Femur (tissue), 1 donor: ENCODE measurements around the gene GSTO2.
"Not testable (repeated sequence)": the region's sequence is repeated elsewhere in the genome, so short reads cannot be mapped to it uniquely, and the experiment has no call there.

Experiments used
- DNase-seq: peaks from one replicate; pipeline ENCODE4 v3.0.0-alpha.2; 2017

GSTO2 gene

DNA sequence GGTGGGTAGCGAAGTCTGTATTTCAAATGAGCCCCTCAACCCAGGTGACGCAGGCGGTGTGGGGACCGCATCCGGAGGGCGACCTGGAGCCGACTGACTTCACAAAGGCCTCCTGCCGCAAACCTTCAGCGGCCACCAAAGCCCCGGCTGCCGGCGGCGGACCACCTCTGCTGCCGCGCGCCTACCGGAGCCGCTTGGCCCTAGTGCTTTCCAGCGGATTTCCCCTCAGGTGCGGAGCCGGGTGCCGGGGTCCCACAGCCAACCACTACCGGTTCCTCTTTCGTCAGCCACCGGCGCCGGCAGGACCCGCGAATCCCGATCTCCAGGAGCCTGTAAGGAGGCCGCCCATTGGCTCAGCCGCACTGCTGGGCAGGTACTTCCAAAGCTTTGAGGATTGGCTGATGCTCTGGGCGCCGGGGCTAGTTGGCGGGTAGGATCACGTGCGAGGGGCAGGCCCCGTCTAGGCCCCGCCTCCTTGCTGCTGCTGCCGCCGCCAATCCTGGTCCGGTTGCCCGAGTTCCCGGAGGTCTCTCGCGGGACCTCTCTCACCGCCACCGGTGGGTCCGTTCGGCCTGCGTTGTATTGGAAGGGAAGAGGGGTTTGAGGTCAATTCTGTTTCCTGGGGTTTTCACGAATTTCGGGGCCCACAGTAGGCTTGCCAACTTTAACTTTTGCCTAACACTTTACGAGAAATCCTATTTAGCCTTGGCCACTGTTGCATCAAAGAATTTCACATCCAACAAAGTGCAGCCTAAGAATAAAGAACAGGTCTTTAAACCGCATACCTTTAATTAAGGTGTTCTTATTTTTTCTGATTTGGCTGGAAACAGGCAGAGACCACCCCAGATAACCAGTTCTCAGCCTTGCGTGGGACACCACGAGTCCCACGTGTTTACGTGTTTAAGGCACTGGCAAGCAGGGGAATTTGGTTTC, at the start of gene GSTO2:
GSTO2 (plus strand) TSS at position 472 of the 933 bp plus-strand sequence. CDS start 5,732 bp downstream, outside the sequence.
- DNase-seq: peak; percentile 100

DNA sequence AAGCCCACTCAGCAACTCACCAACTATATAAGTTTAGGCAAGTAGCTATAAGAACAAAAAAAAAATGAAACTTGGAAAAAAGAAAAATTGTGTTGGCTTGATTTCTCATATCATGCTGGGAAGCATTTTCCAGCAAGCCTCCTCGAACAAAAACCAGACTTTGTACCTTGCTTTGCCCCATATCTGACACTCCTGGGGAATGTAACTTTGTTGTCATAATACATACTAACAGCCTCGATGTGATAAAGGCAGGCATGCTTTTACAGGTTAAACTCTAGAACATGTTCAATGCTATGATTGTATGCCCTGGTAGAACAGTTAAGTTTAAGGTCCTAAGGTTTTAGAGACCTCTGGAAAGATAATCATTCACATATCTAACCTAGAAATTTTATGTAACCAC, 48.5 kb upstream of the GSTO2 start:
- no peak for DNase-seq

DNA sequence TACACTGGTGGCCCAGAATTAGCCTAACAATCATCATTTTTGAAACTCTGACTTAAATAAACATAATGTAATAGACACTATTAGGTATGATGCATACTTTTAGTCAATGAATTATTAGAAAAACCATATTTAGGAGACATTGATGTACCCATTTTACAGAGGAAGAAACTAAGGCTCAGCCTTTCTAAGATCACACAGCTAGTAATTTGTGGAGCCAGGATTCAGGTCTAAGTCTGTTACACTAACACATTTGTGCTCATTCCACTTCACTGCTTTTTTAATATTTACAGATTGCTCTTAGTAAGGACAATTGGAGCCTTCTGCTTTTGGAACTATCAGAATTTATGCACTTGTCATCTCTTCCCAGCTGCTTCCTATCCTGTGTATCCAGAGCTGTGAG, 45.7 kb upstream of the GSTO2 start:
- no peak for DNase-seq

DNA sequence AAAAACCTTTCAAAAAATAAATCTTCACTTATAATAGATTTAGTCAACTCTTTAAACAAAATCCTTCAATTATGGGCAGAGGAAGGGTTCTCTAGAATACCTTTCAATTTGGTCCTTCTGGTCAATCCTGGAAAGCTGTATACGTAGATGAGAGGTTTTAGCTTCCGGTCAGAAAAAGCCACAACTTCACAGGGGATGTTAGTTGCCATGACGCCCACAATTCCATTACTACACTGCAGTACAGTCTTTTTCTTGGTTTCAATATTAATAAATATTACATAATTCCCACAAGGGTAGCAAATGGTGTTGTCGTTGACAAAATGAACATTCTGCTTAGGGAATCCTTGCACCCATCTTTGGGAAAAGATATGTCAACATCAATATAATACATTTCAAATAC, 38.5 kb upstream of the GSTO2 start:
- DNase-seq: no peak

DNA sequence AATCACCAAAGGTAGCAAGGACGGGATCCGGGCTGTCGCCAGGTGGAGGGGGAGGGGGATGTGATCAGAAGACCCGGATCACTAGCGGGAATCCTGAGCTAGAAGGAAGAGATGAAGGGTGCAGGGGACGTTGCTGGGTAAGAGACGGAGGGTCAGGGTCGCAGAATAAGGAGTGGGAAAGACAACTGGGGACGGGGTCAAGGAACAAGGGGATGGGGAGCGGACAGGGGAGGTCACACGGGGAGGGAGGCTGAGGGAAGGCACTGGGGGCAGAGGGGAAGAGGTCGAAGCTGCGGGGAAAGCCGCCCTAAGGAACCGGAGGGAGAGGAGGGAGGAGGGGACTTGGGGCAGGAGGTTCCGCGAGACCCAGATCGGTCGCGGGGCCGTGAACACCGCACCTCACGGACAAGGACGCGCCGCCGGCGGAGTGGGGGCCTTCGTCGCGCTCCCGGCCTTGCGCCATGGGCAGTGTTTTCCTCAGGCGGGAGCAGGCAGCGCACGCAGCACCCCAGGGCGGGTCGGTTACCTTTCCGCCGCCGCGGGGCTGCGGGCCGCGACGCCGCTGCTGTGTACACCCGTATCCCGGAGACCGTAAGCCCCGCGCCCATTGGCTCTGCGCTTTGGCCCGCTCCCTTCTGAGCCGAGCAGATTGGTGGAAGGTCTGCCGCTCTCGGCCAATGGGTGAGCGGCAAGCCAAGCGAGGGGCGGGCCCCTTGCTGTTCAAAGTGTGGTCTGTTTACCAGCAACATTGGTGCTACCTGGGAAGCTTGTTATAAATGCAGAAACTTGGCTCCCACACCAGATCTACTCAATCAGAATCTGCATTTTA, 37.0 kb upstream of the GSTO2 start, which contains the start of gene CFAP43:
CFAP43 (minus strand) TSS at position 581 of the 829 bp plus-strand sequence; CDS start at position 463, 118 bp downstream.
- DNase-seq: peak; percentile 98

DNA sequence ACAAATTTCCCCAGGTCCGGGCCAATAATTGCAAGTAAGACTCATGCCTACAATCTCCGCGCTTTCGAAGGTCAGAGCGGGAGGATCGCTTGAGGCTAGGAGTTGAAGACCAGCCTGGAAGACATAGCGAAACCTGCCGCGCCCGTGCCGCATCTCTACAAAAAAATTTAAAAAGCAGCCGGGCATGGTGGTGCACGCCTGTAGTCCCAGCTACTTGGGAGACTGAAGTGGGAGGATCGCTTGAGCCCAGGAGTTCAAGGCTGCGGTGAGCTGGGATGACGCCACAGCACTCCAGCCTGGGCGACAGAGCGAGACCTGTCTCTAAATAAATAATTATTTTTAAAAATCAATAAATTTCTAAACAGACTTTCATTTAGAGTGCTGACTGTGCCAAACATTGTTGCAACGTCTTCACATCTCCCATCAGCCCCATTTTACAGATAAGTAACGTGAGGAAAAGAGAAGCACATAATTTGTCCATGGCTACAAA, 36.3 kb upstream of the GSTO2 start:
- no peak for DNase-seq

DNA sequence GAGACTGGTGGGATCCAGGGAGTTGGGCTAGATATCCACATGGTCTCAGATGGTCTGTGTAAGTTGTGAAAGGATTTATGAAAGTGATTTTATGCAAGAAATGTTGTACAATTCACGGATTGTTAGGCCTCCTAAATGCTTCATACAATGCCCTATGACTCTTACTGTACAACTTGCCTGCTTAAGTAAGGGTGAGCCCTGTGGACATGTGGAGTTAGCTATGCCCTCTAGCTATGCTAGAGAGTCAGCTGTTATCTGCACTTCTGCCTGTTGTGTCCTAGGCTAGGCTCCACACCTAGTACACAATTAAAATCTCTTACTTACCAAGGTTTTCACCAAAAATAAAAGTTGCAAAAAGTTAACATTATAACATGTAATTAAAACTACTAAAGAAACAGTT, 35.2 kb upstream of the GSTO2 start:
- no peak for DNase-seq

DNA sequence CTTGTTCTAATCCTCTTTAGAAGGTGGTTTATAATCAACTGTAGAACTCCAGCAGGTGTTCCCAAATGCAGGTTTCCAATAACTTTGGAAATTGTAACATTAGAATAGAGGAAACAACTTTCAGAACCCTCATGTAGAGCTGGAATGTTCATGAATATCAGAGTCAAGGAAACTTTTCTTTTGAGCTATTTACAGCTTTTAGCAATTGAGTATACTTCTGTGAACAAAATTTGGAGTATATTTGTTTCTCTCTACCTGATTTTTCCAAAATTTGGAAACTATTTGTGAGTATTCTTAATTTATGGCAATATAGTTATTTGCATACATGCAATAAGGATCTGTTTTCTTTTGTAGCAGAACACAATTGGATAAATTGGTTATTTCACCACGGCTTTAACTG, 34.0 kb upstream of the GSTO2 start:
- no peak for DNase-seq

DNA sequence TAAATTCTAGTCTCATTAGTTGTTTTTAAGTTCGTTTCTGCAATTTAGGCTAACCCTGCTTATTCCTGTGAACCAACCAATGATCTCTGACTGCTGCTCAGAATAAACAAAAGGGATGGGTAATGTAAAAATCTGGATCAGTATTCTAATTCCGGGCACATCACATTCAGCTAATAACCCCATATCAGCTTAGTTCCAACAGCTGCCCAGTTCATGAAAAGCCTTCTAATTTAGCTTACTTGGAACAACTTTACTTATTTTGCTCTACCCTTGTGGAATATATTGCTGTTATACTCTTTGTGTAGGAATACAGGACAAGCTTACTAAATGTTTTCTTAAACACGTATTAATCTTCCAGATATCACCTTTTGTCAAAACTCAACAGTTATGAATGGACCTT, 33.2 kb upstream of the GSTO2 start:
- DNase-seq: no peak

DNA sequence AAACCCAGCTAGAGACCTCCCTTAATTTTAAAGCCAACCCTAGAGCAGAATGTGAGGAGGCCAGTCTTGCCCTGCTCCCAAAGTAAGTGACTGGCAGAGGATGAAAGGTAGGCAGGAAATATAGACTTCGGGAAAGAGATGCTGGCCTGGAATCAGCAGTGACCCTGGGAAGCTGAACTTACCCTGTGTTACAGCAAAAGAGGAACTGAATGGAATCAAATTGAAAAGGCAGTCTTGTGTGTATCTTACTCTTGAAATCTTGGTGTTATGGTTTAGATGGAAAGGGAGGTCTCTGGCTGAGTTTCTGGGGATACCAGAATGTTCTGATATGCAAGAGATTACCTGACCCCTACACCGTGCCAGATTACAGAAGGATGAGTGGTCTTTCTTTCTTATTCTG, 28.9 kb upstream of the GSTO2 start:
- no peak for DNase-seq

DNA sequence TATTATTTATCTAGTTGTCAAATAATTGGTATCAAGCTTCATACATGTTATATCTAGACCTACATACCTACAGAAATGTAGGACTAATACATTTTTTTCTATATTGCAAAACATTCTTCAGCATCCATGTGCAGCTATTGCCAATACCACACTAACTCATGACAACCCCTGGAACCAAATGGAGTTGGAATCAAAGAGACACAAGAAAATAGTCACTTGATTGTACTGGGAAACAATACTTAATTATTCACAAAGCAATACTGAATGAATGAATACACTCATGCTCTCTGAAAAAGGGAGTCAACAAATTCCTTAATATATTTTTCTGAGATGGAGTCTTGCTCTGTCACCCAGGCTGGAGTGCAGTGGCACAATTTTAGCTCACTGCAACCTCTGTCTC, 26.4 kb upstream of the GSTO2 start:
- no peak for DNase-seq

DNA sequence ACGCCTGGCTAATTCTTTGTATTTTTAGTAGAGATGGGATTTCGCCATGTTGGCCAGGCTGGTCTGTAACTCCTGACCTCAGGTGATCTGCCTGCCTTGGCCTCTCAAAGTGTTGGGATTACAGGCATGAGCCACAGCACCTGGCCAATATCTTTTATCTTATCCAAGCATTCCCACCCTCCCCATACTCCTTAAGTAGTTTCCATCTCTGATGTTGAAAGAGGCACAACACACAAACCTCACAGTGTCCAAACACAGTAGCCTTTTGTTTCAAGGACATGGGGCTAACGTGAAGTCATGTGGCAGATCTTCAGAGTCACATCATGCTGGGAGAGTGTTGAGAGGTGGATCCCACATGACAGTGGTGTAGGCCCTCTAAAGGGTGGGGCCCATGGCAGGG, 26.0 kb upstream of the GSTO2 start:
- DNase-seq: not testable (repeated sequence)

DNA sequence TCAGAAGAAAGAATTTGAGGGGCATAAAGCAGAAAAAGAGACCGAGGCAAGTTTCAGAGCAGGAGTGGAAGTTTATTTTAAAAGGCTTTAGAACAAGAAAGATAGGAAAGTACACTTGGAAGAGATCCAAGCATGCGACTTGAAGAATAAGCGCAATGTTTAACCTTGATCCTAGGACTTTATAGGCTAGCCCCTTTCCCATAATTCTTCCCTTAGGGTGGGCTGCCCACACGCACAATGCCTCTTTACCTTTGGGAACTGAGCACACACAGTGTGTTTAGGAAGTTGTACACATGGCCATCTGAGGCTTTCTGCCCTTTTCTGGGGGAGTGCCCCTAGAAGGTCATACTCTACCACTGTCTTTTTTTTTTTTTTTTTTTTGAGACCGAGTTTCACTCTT, 25.5 kb upstream of the GSTO2 start:
- no peak for DNase-seq

DNA sequence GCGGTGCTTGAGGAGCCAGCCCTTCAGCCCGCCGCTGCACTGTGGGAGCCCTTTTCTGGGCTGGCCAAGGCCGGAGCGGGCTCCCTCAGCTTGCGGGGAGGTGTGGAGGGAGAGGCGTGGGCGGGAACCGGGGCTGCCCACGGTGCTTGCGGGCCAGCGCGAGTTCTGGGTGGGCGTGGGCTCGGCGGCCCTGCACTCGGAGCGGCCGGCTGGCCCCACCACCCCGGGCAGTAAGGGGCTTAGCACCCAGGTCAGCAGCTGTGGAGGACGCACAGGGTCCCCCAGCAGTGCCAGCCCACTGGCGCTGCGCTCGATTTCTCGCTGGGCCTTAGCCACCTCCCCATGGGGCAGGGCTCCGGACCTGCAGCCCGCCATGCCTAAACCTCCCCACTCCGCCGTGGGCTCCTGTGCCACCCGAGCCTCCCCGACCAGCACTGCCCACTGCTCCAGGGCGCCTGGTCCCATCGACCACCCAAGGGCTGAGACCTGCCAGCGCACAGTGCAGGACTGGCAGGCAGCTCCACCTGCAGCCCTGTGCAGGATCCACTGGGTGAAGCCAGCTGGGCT, 23.8 kb upstream of the GSTO2 start:
- DNase-seq: no peak

DNA sequence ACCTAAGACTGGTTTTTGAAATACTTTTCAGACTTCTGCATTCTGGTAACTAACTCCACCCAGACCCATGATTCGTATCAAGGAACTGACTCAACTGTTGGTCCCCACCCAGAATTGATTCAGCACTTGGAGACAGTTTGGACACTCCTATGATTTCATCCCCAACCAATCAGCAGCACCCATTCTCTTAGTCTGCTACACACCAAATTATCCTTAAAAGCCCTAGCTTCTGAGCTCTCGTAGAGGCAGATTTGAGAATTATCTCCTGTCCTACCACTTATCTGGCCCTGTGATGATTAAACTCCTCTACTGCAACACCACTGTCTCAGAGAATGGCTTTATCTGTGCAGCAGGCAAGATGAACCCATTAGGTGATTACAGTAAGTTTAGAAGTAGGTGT, 22.0 kb upstream of the GSTO2 start:
- no peak for DNase-seq

DNA sequence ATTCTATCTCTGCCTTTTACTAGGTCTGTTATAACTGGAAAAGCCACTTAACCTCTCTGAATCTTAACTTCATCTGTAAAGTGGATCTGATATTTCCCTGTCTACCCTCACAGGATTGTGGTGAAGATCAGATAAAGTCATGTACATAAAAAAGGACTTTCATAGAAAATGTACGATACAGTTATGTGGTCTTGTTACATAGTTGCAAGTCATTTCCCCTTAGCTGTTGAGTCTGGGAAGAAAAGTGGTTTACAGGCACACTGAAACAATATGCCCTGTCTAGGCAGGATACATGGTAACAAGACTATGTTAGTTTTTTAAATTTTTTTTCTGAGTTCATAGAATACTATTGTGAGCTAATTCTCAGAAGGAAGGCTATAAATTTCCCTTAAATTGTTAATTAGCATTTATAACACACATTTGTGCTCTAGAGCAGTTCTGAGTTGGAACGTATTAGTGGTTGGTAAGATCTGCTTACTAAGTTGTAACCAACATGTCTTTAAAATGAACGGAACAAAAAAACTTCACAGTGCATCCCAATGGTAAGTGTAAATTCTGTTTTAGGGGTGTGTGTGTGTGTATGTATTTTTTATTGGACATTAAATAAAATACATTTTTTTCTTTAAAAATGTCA, 21.4 kb upstream of the GSTO2 start:
- DNase-seq: no peak

DNA sequence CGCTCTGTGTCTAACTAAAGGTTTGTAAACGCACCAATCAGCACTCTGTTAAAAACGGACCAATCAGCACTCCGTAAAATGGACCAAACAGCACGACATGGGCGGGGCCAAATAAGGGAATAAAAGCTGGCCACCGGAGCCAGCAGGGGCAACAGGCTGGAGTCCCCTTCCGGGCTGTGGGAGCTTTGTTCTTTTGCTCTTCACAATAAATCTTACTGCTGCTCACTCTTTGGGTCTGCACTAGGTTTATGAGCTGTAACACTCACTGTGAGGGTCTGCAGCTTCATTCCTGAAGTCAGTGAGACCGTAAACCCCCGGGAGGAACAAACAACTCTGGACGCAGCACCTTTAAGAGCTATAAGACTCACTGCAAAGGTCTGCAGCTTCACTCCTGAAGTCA, 20.1 kb upstream of the GSTO2 start:
- not testable (repeated sequence) for DNase-seq

DNA sequence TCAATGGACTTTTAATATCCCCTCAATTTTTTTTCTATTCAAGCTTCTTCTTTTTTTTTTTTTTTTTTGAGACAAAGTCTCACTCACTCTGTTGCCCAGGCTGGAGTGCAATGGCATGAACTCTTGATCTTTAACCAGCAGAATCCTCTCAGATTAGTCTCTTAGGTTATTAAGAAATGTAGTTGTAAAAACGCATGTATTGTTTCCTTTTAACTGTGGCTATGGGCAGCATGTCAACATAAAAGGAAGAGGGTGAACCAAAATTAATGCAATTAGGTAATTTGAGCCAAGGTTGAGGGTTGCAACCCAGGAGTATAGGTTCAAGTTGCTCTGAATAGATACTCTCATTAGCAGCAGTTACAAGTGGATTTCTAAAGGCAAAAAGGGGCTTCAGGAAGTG, 18.6 kb upstream of the GSTO2 start:
- no peak for DNase-seq

DNA sequence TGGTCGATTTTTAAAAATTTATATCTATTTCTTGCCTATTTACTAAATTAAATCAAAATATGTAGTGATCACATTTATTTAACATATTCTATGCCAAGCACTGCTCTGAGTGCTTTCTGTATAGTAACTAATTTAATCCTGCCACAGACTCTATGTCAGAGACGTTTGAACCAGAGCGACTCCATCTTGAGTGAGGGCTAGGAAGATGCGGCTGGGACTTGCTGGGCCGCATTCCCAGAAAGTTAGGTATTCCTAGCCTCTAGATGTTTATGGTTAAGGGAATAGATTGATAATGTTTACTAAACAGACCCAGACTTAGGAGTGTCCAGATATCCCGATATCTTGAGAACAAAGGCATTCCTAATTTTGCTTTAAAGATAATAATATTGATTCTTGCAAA, 17.5 kb upstream of the GSTO2 start:
- no peak for DNase-seq

DNA sequence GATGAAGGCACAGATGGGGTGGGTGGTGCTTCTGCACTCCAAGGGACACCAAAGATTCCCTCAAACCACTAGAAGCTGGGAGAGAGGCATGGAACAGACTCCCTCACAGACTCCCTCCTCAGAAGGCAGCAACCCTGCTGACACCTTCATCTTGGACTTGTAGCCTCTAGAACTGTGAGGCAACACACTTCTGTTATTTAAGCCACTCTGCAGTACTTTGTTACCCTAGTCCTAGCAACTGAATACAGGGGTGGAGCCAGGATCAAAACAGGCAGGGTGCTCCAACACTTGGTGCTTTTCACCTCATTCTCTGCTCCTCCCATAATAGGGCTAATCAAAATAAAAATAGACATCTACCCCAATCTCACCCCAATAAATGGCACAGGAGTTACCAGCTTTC, 16.6 kb upstream of the GSTO2 start:
- DNase-seq: no peak

DNA sequence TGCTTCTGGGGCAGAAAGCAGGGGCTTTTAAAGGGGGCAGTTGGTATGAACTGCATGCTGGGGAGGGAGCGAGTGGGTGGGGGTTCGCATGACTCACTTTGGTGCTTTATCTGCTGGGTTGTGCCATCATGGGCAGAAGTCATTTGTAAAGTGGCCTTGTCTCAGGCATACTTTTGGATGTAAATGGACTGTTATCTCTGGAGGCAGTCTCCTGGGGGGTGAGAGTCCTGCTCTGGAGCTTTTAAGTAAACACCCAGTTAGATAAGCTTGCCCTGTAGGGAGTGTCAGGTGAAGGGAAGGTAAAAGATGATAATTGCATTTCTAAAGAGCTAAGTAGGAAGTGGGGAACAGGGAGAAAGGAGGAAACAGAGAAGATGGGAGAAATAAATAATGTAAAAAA, 15.9 kb upstream of the GSTO2 start:
- no peak for DNase-seq

DNA sequence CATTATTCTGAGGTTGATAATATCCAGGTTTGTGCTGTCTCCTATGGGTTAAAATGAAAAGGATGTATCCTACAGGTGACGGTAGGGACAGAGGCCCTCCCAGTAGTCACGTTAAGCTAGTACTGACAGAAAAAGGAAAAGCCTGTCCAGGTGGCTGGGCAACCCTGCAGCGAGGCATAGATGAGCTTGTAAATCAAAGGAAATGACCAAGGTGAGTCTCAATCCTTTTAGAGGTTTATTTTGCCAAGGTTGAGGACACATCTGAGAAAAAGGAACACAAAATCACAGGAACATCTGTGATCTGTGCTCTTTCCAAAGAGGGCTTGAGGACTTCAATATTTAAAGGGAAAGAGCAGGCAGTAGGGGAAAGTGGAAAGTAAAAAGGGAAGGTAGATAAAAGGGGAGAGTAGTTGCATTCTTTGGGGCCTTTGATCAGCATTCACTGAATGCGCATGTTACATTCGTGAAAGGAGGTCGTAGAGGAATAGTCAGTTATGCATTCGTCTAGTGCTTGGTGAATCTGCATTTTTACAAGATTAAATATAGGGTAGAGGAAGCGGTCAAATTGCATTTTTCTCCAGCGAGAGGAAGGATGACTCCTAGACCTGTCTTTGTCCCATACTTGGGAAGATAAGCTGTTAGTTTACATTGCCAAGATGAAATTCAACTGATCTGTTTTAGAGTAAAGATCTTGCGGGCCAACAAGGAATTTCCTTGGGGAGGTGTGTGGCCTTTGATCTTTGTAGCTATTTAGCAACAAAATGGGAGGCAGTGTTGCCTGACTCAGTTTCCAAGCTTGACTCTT, 15.2 kb upstream of the GSTO2 start:
- no peak for DNase-seq
